Parathyroid adenoma (tissue), 2 donors: ENCODE results near the gene ARHGEF37.

Experiments
- H2AFZ ChIP-seq: fragments of 300-600 bp; sonication (generic); one replicate; pipeline ENCODE4 v1.7.0; 2017; ENCODE audit warnings: antibody characterized with exemption, mild to moderate bottlenecking
- H3K27ac ChIP-seq: fragments of 300-600 bp; sonication (generic); one replicate; pipeline ENCODE4 v1.7.0; 2017
- H3K27me3 ChIP-seq: fragments of 300-600 bp; sonication (generic); one replicate; pipeline ENCODE4 v1.7.0; 2017; ENCODE audit warnings: low read length; ENCODE audit not compliant: control insufficient read depth, insufficient read depth
- H3K36me3 ChIP-seq: fragments of 300-600 bp; sonication (generic); one replicate; pipeline ENCODE4 v1.7.0; 2017; ENCODE audit warnings: low read length; ENCODE audit not compliant: control insufficient read depth, insufficient read depth
- H3K4me1 ChIP-seq: fragments of 300-600 bp; sonication (generic); one replicate; pipeline ENCODE4 v1.7.0; 2017; ENCODE audit warnings: control low read depth
- H3K4me2 ChIP-seq: fragments of 300-600 bp; sonication (generic); one replicate; pipeline ENCODE4 v1.7.0; 2017; ENCODE audit warnings: low read length
- H3K4me3 ChIP-seq: fragments of 300-600 bp; sonication (generic); one replicate; pipeline ENCODE4 v1.7.0; 2017; ENCODE audit warnings: low read depth, low read length
- H3K79me2 ChIP-seq: fragments of 300-600 bp; sonication (generic); one replicate; pipeline ENCODE4 v1.7.0; 2017; ENCODE audit warnings: control low read depth
- H3K9ac ChIP-seq: fragments of 300-600 bp; sonication (generic); one replicate; pipeline ENCODE4 v1.7.0; 2017; ENCODE audit warnings: mild to moderate bottlenecking
- H3K9me3 ChIP-seq: fragments of 300-600 bp; sonication (generic); one replicate; pipeline ENCODE4 v1.7.0; 2017; ENCODE audit warnings: low read length; ENCODE audit not compliant: control insufficient read depth
- TF ChIP-seq, protein P1 (sequence below): fragments of 300-600 bp; sonication (generic); IDR thresholded peaks from one replicate; pipeline ENCODE4 v1.7.0; 2017; ENCODE audit warnings: antibody characterized with exemption, mild to moderate bottlenecking
- donor health status: primary hyperparathyroidism.

ARHGEF37 gene

DNA sequence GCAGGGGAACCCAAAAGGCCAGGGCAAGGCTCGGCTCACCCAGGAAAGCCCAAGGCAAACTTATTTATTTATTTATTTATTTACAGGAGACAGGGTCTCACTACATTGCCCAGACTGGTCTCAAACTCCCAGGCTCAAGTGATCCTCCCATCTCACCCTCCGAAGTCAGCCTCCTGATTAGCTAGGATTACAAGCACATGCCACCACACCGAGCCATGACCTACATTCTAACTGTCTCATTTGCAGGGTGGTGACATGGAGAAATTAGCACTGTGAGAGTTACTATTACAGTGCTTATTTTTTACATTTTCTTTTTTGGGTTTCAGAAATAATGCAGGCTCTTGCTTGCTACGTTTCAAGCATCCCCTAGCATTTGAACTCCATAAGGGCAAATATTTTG lies 18.1 kb downstream of the ARHGEF37 start:
- no peaks in the 10 kb centered on the region for H3K9me3 ChIP-seq
- TF ChIP-seq, protein P1, sequence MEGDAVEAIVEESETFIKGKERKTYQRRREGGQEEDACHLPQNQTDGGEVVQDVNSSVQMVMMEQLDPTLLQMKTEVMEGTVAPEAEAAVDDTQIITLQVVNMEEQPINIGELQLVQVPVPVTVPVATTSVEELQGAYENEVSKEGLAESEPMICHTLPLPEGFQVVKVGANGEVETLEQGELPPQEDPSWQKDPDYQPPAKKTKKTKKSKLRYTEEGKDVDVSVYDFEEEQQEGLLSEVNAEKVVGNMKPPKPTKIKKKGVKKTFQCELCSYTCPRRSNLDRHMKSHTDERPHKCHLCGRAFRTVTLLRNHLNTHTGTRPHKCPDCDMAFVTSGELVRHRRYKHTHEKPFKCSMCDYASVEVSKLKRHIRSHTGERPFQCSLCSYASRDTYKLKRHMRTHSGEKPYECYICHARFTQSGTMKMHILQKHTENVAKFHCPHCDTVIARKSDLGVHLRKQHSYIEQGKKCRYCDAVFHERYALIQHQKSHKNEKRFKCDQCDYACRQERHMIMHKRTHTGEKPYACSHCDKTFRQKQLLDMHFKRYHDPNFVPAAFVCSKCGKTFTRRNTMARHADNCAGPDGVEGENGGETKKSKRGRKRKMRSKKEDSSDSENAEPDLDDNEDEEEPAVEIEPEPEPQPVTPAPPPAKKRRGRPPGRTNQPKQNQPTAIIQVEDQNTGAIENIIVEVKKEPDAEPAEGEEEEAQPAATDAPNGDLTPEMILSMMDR, result no peak
- no peaks in the 10 kb centered on the region for H3K36me3 ChIP-seq
- H3K4me2 ChIP-seq, result no peak overlapping the region
- no peaks in the 10 kb centered on the region for H3K4me1 ChIP-seq
- no peak overlapping the region for H3K9ac ChIP-seq
- H3K4me3 ChIP-seq, result no peak overlapping the region
- H3K79me2 ChIP-seq, result peaks cover 10% of the 10 kb centered on the region
- no peak overlapping the region for H3K27ac ChIP-seq
- H2AFZ ChIP-seq, result no peak overlapping the region
- no peaks in the 10 kb centered on the region for H3K27me3 ChIP-seq

DNA sequence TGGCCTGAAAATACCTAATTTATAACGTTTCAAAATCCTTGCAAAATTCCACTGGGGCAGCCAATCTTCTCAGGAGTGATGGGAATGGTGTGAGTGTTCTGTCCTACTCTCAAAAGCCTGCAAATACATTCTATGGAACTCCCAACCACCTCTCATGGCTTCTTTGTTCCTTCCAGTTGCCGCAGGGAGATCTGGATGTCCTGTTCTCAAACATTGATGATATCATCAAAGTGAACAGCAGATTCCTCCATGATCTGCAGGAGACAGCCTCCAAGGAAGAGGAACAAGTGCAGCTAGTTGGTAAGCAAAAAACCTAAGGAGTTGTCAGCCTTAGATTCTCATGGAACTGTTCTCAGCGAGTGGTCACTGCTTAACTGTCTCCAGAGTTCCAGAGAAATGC lies 19.6 kb downstream of the ARHGEF37 start:
- H2AFZ ChIP-seq, result no peak overlapping the region
- H3K27me3 ChIP-seq, result no peaks in the 10 kb centered on the region
- H3K36me3 ChIP-seq, result no peaks in the 10 kb centered on the region
- no peak overlapping the region for H3K27ac ChIP-seq
- H3K79me2 ChIP-seq, result peaks cover 10% of the 10 kb centered on the region
- H3K4me2 ChIP-seq, result no peak overlapping the region
- no peaks in the 10 kb centered on the region for H3K4me1 ChIP-seq
- TF ChIP-seq, protein P1, result no peak
- H3K4me3 ChIP-seq, result no peak overlapping the region
- no peaks in the 10 kb centered on the region for H3K9me3 ChIP-seq
- H3K9ac ChIP-seq, result no peak overlapping the region

DNA sequence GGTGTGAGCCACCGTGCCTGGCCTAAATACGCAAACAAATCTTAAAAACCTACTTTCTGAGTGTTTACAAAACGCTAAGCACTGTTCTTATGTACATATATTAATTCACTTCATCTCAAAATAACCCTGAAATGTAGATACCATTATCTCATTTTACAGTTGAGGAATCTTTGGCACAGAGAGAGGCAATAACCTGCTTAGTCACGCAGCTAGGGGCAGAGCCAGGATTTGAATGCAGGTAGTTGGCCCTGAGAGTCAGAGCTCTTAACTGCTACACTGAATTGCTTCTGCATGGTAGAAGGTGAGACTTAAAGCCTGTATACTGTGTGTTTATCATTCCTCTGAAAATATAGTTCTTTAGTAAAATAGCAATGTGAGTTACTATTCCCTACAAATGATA lies 21.9 kb downstream of the ARHGEF37 start:
- Histone ChIP-seq H3K4me3 (no peak overlapping the region), H3K27ac (no peak overlapping the region), H3K27me3 (no peaks in the 10 kb centered on the region), H3K4me2 (no peak overlapping the region), H3K79me2 (peaks cover 5% of the 10 kb centered on the region), H2AFZ (no peak overlapping the region), H3K4me1 (no peaks in the 10 kb centered on the region), H3K36me3 (no peaks in the 10 kb centered on the region), H3K9me3 (no peaks in the 10 kb centered on the region), H3K9ac (no peak overlapping the region)
- TF ChIP-seq, protein P1, result no peak

DNA sequence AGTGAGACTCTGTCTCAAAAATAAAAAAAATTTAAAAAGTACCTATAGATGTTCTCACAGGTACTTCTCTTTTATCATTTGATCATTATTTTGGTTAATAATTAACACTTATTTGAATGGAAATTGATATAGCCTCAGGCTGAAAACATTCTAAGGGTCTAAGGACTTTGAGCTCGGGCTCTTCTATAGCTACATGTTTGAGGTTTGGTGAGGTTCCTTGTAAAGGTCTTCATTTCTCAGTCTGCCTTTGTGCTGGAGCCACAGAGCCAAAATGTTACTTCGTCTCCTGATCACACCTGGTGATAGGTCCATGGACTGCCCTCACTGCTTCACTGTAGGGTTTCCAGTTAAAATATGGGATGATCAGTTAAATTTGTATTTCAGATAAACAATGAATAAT lies 22.6 kb downstream of the ARHGEF37 start:
- Histone ChIP-seq H3K9ac (no peak overlapping the region), H3K79me2 (peaks cover 5% of the 10 kb centered on the region), H3K4me2 (no peak overlapping the region), H3K4me1 (no peaks in the 10 kb centered on the region), H3K4me3 (no peak overlapping the region), H3K9me3 (no peaks in the 10 kb centered on the region), H2AFZ (no peak overlapping the region), H3K27ac (no peak overlapping the region), H3K27me3 (no peaks in the 10 kb centered on the region), H3K36me3 (no peaks in the 10 kb centered on the region)
- TF ChIP-seq, protein P1, result no peak

DNA sequence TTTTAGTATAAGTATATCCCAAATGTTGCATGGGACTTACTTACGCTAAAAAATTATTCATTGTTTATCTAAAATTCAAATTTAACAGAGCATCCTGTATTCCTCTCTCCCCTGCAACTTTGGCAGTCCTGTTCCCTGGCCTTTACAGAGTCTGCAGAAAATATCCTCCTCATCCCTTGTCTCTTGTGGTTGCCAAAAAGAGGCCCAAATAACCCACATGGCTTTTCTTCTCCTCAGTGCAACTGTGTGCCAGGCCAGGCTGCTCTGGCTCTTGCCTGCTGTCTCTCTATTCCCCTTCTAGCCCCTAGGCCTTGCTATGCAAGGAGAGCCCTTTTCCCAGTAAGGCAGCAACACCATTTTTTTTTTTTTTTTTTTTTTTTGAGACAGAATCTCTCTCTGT lies 23.0 kb downstream of the ARHGEF37 start:
- no peak overlapping the region for H3K9ac ChIP-seq
- no peak overlapping the region for H3K27ac ChIP-seq
- H3K4me2 ChIP-seq, result no peak overlapping the region
- H2AFZ ChIP-seq, result no peak overlapping the region
- no peaks in the 10 kb centered on the region for H3K9me3 ChIP-seq
- no peaks in the 10 kb centered on the region for H3K36me3 ChIP-seq
- H3K27me3 ChIP-seq, result no peaks in the 10 kb centered on the region
- no peak overlapping the region for H3K4me3 ChIP-seq
- TF ChIP-seq, protein P1, result no peak
- H3K4me1 ChIP-seq, result no peaks in the 10 kb centered on the region
- peaks cover 5% of the 10 kb centered on the region for H3K79me2 ChIP-seq
